Upper lobe of left lung (tissue), 6 donors: ENCODE data around the gene TOP3B. TPM values are rescaled to one million over a fixed set of nuclear protein-coding genes. Genes with fewer than 3 reads are reported as not detected.
A peak's percentile ranks its signal among the peaks of the same experiment; 100 is the strongest.
"Not testable (repeated sequence)": the region's sequence is repeated elsewhere in the genome, so short reads cannot be mapped to it uniquely, and the experiment has no call there.

Experiments
- ATAC-seq, 2 donors: fragments of 200-7000 bp; cut with Tn5 transposase; one replicate each; pipeline ENCODE4 v1.9.1; 2022; ENCODE audit warnings: mild to moderate bottlenecking in 2 of 2, moderate library complexity in 2 of 2; ENCODE audit not compliant: low FRiP score in 2 of 2
- DNase-seq, 2 donors: peaks; one replicate each; pipeline ENCODE4 v3.0.0-alpha.2; 2019 to 2020
- H3K27ac ChIP-seq, 4 donors: fragments of 200-600 bp; sonication (generic); one replicate each; pipeline ENCODE4 v1.5.1; 2016 to 2019
- H3K27me3 ChIP-seq, 4 donors: fragments of 200-600 bp; sonication (generic); one replicate each; pipeline ENCODE4 v1.5.1; 2017 to 2019
- H3K36me3 ChIP-seq, 4 donors: fragments of 200-600 bp; sonication (generic); one replicate each; pipeline ENCODE4 v1.5.1; 2016 to 2019
- H3K4me1 ChIP-seq, 4 donors: fragments of 200-600 bp; sonication (generic); one replicate each; pipeline ENCODE4 v1.5.1; 2018 to 2019
- H3K4me3 ChIP-seq, 4 donors: fragments of 200-600 bp; sonication (generic); one replicate each; pipeline ENCODE4 v1.5.1; 2017 to 2019; ENCODE audit warnings: mild to moderate bottlenecking in 2 of 4, moderate library complexity in 1 of 4
- H3K9me3 ChIP-seq, 4 donors: fragments of 200-600 bp; sonication (generic); one replicate each; pipeline ENCODE4 v1.5.1; 2018 to 2019
- CTCF ChIP-seq, 6 experiments: fragments of 450-650 bp in 4 of 6; fragments of 200-600 bp in 2 of 6; sonication (generic) in 2 of 6; IDR thresholded peaks; one replicate each; pipeline ENCODE4 v1.5.1; 2016 to 2019; ENCODE audit warnings: antibody characterized with exemption in 6 of 6
- EP300 ChIP-seq, 4 donors: sonication (generic); formaldehyde crosslinking; IDR thresholded peaks; one replicate each; pipeline ENCODE4 v1.5.1; 2017; ENCODE audit warnings: antibody characterized with exemption in 4 of 4, control low read depth in 2 of 4
- POLR2A ChIP-seq, 4 donors: fragments of 450-650 bp; IDR thresholded peaks; one replicate each; pipeline ENCODE4 v1.5.1; 2016 to 2017; ENCODE audit warnings: antibody characterized with exemption in 4 of 4, mild to moderate bottlenecking in 2 of 4
- POLR2AphosphoS5 ChIP-seq, 2 donors: sonication (generic); formaldehyde crosslinking; IDR thresholded peaks; one replicate each; pipeline ENCODE4 v1.5.1; 2017; ENCODE audit warnings: antibody characterized with exemption in 2 of 2
- WGBS, 2 donors: methylation state at CpG; one replicate each; pipeline ENCODE4 v1.1.5; 2017 to 2018; 5-methylcytosine and 5-hydroxymethylcytosine counted together
- total RNA-seq, 6 donors: library from RNA; depleted of rRNA in 4 of 6; stranded (reverse); fragments of >200 nt in 4 of 6; gene quantifications; one replicate each; pipeline versions ENCODE4 v1.1.0 to v1.2.1, GENCODE V29; 2016 to 2021
- donor health status: DM: no; HTN: no; CAD: no; lungs with moderate emphysema.
- donor health status: DM: no; HTN: yes; CAD: no; lungs with severe emphysema.

TOP3B gene
- total RNA-seq, 6 donors from 2014 or later = 22.5 to 111 (median 34.0) TPM

GRCh38 chr22:21916309-21916918 lies 66.2 kb downstream of the TOP3B start:
- no peak for ATAC-seq
- WGBS, 2 donors = 75 to 96% methylated on average over 3 to 4 of the region's 4 CpGs

GRCh38 chr22:21915624-21916308 lies 66.8 kb downstream of the TOP3B start:
- TF ChIP-seq POLR2A (IDR thresholded peaks at IDR 0.05) (no peak), EP300 (IDR thresholded peaks at IDR 0.05) (no peak), CTCF (IDR thresholded peaks at IDR 0.05) (no peak), POLR2AphosphoS5 (IDR thresholded peaks at IDR 0.05) (no peak)
- no peak for DNase-seq
- peak in 1 of 2 donors; percentile 7 for ATAC-seq
- H3K27ac ChIP-seq = no peak overlapping the region
- H3K9me3 ChIP-seq = no peaks in the 10 kb centered on the region
- no peaks in the 10 kb centered on the region for H3K4me1 ChIP-seq
- 85 to 92% methylated on average over 2 to 4 of the region's 4 CpGs for WGBS, 2 donors
- peaks cover 0 to 20% (median 4%) of the 10 kb centered on the region in 4 donors for H3K36me3 ChIP-seq
- H3K27me3 ChIP-seq = no peaks in the 10 kb centered on the region
- H3K4me3 ChIP-seq = no peak overlapping the region

More at GRCh38 chr22:21916309-21916918, 66.2 kb downstream of the TOP3B start:
- Histone ChIP-seq H3K27me3 (no peaks in the 10 kb centered on the region), H3K4me3 (no peak overlapping the region), H3K36me3 (peaks cover 0 to 27% (median 6%) of the 10 kb centered on the region in 4 donors), H3K4me1 (no peaks in the 10 kb centered on the region), H3K9me3 (no peaks in the 10 kb centered on the region), H3K27ac (no peak overlapping the region)
- TF ChIP-seq CTCF (IDR thresholded peaks at IDR 0.05) (no peak), POLR2AphosphoS5 (IDR thresholded peaks at IDR 0.05) (no peak), POLR2A (IDR thresholded peaks at IDR 0.05) (no peak), EP300 (IDR thresholded peaks at IDR 0.05) (no peak)
- no peak for DNase-seq

GRCh38 chr22:21914033-21914642 lies 68.4 kb downstream of the TOP3B start:
- not testable (repeated sequence) for H3K36me3 ChIP-seq, ATAC-seq, H3K4me3 ChIP-seq, H3K4me1 ChIP-seq, H3K27me3 ChIP-seq, H3K27ac ChIP-seq, H3K9me3 ChIP-seq, DNase-seq
- WGBS, 2 donors = 84 to 94% methylated on average over 8 of the region's 8 CpGs

- not testable (repeated sequence) for H3K9me3 ChIP-seq, H3K4me1 ChIP-seq, H3K4me3 ChIP-seq, DNase-seq, H3K27me3 ChIP-seq, H3K36me3 ChIP-seq, ATAC-seq, H3K27ac ChIP-seq
- WGBS, 2 donors = 92 to 94% methylated on average over 4 of the region's 4 CpGs
Observed at GRCh38 chr22:21910367-21910766, 72.2 kb downstream of the TOP3B start.

GRCh38 chr22:21909871-21910270 lies 72.7 kb downstream of the TOP3B start:
- ATAC-seq (no peak), DNase-seq (no peak)
- H3K4me3 ChIP-seq = no peak overlapping the region
- no peak overlapping the region for H3K27ac ChIP-seq
- no peaks in the 10 kb centered on the region for H3K36me3 ChIP-seq
- no peaks in the 10 kb centered on the region for H3K9me3 ChIP-seq
- no peaks in the 10 kb centered on the region for H3K27me3 ChIP-seq
- no peaks in the 10 kb centered on the region for H3K4me1 ChIP-seq
- 86 to 96% methylated on average over 2 of the region's 2 CpGs for WGBS, 2 donors
- no peak for TF ChIP-seq POLR2AphosphoS5 (IDR thresholded peaks at IDR 0.05)
- TF ChIP-seq CTCF (IDR thresholded peaks at IDR 0.05) = no peak
- TF ChIP-seq POLR2A (IDR thresholded peaks at IDR 0.05) = no peak
- TF ChIP-seq EP300 (IDR thresholded peaks at IDR 0.05) = no peak
